ENCODE results near the gene SWAP70.

GRCh38 chr11:9796854-9797253 lies 133.0 kb downstream of the SWAP70 start:
- TF ChIP-seq HES1 (IDR thresholded peaks at IDR 0.05; ENCODE audit: low read depth) (no peak), KLF1 (tag; IDR thresholded peaks at IDR 0.05) (no peak)

All from K562 (cell line).